Stomach smooth muscle (tissue), 2 donors: ENCODE measurements around the gene INSC.

Experiments used
- H3K27ac ChIP-seq: one replicate; pipeline ENCODE4 v1.7.0; 2013; ENCODE audit warnings: mild to moderate bottlenecking, low read length, inconsistent platforms
- H3K27me3 ChIP-seq, 2 donors: one replicate each; pipeline ENCODE4 v1.7.0; 2013; ENCODE audit warnings: low read length in 2 of 2; ENCODE audit not compliant: insufficient read depth in 2 of 2, control insufficient read depth in 1 of 2
- H3K36me3 ChIP-seq, 2 donors: one replicate each; pipeline ENCODE4 v1.7.0; 2013; ENCODE audit warnings: low read length in 2 of 2; ENCODE audit not compliant: control insufficient read depth in 2 of 2, insufficient read depth in 2 of 2
- H3K4me1 ChIP-seq: one replicate; pipeline ENCODE4 v1.7.0; 2013; ENCODE audit warnings: low read length; ENCODE audit not compliant: control insufficient read depth, insufficient read depth
- H3K4me3 ChIP-seq, 2 donors: one replicate each; pipeline ENCODE4 v1.7.0; 2013; ENCODE audit warnings: low read length in 2 of 2
- H3K9ac ChIP-seq, 2 donors: one replicate each; pipeline ENCODE4 v1.7.0; 2013; ENCODE audit warnings: low read length in 2 of 2, mild to moderate bottlenecking in 1 of 2
- H3K9me3 ChIP-seq, 2 donors: one replicate each; pipeline ENCODE4 v1.7.0; 2013; ENCODE audit warnings: low read length in 2 of 2; ENCODE audit not compliant: control insufficient read depth in 2 of 2
- donor health status: healthy.
- donor health status: Pancreatic carcinoma.

INSC gene

DNA sequence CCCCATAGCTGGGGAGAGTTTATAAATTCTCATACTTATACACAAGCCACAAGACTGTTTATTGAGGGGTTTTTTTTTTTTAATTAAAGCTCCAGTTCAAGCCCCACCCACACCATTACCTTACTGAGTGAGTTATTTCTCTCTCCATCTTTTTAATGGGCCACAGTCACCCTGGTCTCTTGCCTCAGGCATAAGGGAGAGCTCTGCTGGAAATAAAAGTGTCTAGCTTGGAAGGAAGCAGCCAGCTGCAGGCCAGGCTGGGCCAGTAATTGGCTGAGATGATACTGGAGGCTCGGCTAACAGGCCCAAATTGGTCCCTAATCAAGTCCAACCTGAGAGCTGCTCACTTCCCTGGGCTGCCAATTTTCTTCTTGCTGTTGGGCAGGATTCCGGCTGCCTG, 174.1 kb downstream of the INSC start:
- H3K9me3 ChIP-seq: no peaks in the 10 kb centered on the region
- no peaks in the 10 kb centered on the region for H3K36me3 ChIP-seq
- no peak overlapping the region for H3K4me3 ChIP-seq

GRCh38 chr11:15289723-15290122, 175.0 kb downstream of the INSC start:
- Histone ChIP-seq H3K27ac (no peak overlapping the region), H3K9ac (no peak overlapping the region), H3K4me1 (no peaks in the 10 kb centered on the region)

More for the DNA sequence above, 174.1 kb downstream of the INSC start:
- Histone ChIP-seq H3K4me1 (no peaks in the 10 kb centered on the region), H3K27ac (no peak overlapping the region), H3K27me3 (no peaks in the 10 kb centered on the region), H3K9ac (no peak overlapping the region)

GRCh38 chr11:15291885-15292284, 177.2 kb downstream of the INSC start:
- Histone ChIP-seq H3K9ac (no peak overlapping the region), H3K9me3 (no peaks in the 10 kb centered on the region), H3K4me3 (no peak overlapping the region), H3K36me3 (no peaks in the 10 kb centered on the region), H3K4me1 (no peaks in the 10 kb centered on the region), H3K27ac (no peak overlapping the region), H3K27me3 (no peaks in the 10 kb centered on the region)

More at GRCh38 chr11:15289723-15290122, 175.0 kb downstream of the INSC start:
- H3K27me3 ChIP-seq: no peaks in the 10 kb centered on the region
- no peaks in the 10 kb centered on the region for H3K9me3 ChIP-seq
- no peaks in the 10 kb centered on the region for H3K36me3 ChIP-seq
- H3K4me3 ChIP-seq: no peak overlapping the region

- Histone ChIP-seq H3K9ac (no peak overlapping the region), H3K9me3 (no peaks in the 10 kb centered on the region), H3K27me3 (no peaks in the 10 kb centered on the region), H3K4me3 (no peak overlapping the region), H3K36me3 (no peaks in the 10 kb centered on the region), H3K4me1 (no peaks in the 10 kb centered on the region), H3K27ac (no peak overlapping the region)
Observed at GRCh38 chr11:15293975-15294620, 179.4 kb downstream of the INSC start.

- no peak overlapping the region for H3K4me3 ChIP-seq
- H3K27me3 ChIP-seq: no peaks in the 10 kb centered on the region
- no peaks in the 10 kb centered on the region for H3K36me3 ChIP-seq
- no peak overlapping the region for H3K9ac ChIP-seq
- no peaks in the 10 kb centered on the region for H3K4me1 ChIP-seq
- no peaks in the 10 kb centered on the region for H3K9me3 ChIP-seq
- H3K27ac ChIP-seq: no peak overlapping the region
Observed at GRCh38 chr11:15295695-15296094, 181.0 kb downstream of the INSC start.
